DOHH2 (cell line): ENCODE measurements around the gene RNF207.

Experiments used
- H3F3A ChIP-seq: fragments of 200-600 bp; sonication (generic), shearing (Covaris generic); 2 replicates; pipeline ENCODE4 v1.6.0; 2016; ENCODE audit warnings: antibody characterized with exemption, mild to moderate bottlenecking; ENCODE audit not compliant: control insufficient read depth, insufficient read depth
- H3K27ac ChIP-seq: fragments of 200-600 bp; sonication (generic); 2 replicates; pipeline ENCODE4 v1.5.1; 2014; ENCODE audit warnings: low read depth, mild to moderate bottlenecking, low read length, moderate library complexity
- H3K27me3 ChIP-seq: fragments of 200-600 bp; sonication (generic); 2 replicates; pipeline ENCODE4 v1.6.1; 2014; ENCODE audit warnings: mild to moderate bottlenecking, low read length, mixed read lengths; ENCODE audit not compliant: control insufficient read depth
- H3K36me3 ChIP-seq: fragments of 200-600 bp; sonication (generic); 2 replicates; pipeline ENCODE4 v1.6.1; 2014; ENCODE audit warnings: mild to moderate bottlenecking, low read length, moderate library complexity, mixed read lengths; ENCODE audit not compliant: control insufficient read depth
- H3K4me1 ChIP-seq: fragments of 200-600 bp; sonication (generic); 2 replicates; pipeline ENCODE4 v1.6.1; 2014; ENCODE audit warnings: mild to moderate bottlenecking, low read length, mixed read lengths; ENCODE audit not compliant: control insufficient read depth
- H3K4me2 ChIP-seq: fragments of 200-600 bp; sonication (generic); 2 replicates; pipeline ENCODE4 v1.6.0; 2014; ENCODE audit warnings: mild to moderate bottlenecking, low read length, moderate library complexity
- H3K4me3 ChIP-seq: fragments of 200-600 bp; sonication (generic); 2 replicates; pipeline ENCODE4 v1.5.1; 2014; ENCODE audit warnings: mild to moderate bottlenecking, low read length, mixed read lengths
- H3K79me2 ChIP-seq: fragments of 200-600 bp; sonication (generic); 2 replicates; pipeline ENCODE4 v1.6.1; 2014; ENCODE audit warnings: mild to moderate bottlenecking, low read length, mixed read lengths; ENCODE audit not compliant: control insufficient read depth
- H3K9me2 ChIP-seq: fragments of 200-600 bp; sonication (generic); replicated peaks from 2 replicates; pipeline ENCODE4 v1.6.1; 2014; ENCODE audit warnings: mild to moderate bottlenecking, low read length, mixed read lengths; ENCODE audit not compliant: control insufficient read depth
- H3K9me3 ChIP-seq: fragments of 200-600 bp; sonication (generic); 2 replicates; pipeline ENCODE4 v1.6.1; 2014; ENCODE audit warnings: antibody characterized with exemption, low read length, mixed read lengths; ENCODE audit not compliant: control insufficient read depth, insufficient read depth
- H4K20me1 ChIP-seq: fragments of 200-600 bp; sonication (generic); 2 replicates; pipeline ENCODE4 v1.6.0; 2014; ENCODE audit warnings: low read depth, mild to moderate bottlenecking, antibody characterized with exemption, low read length, moderate library complexity; ENCODE audit not compliant: control insufficient read depth, insufficient read depth
- CTCF ChIP-seq: fragments of 200-600 bp; sonication (generic); IDR thresholded peaks from one replicate; pipeline ENCODE4 v1.5.1; 2014; ENCODE audit warnings: antibody characterized with exemption, mild to moderate bottlenecking, low read depth, low read length; ENCODE audit not compliant: poor library complexity, severe bottlenecking
- EZH2phosphoT487 ChIP-seq: fragments of 200-600 bp; sonication (generic); IDR thresholded peaks from 2 replicates; pipeline ENCODE4 v1.6.1; 2017; ENCODE audit warnings: borderline replicate concordance, mild to moderate bottlenecking, antibody characterized with exemption, low read length, moderate library complexity, mixed read lengths

Gene RNF207

GRCh38 chr1:6188466-6188865 is 17.5 kb upstream of the RNF207 start:
- Histone ChIP-seq H3K4me2 (no peak overlapping the region), H3K36me3 (peaks cover 83% of the 10 kb centered on the region), H3K9me3 (no peaks in the 10 kb centered on the region), H4K20me1 (peaks cover 13% of the 10 kb centered on the region), H3K79me2 (peaks cover 56% of the 10 kb centered on the region), H3K9me2 (no peaks in the 10 kb centered on the region), H3K27me3 (no peaks in the 10 kb centered on the region), H3F3A (peaks cover 45% of the 10 kb centered on the region), H3K27ac (no peak overlapping the region), H3K4me3 (no peak overlapping the region), H3K4me1 (no peaks in the 10 kb centered on the region)
- TF ChIP-seq CTCF (no peak), EZH2phosphoT487 (no peak)

- H3K9me2 ChIP-seq = no peaks in the 10 kb centered on the region
- H4K20me1 ChIP-seq = no peaks in the 10 kb centered on the region; the same call in 1 of the 2 replicates
- peaks cover under 1% of the 10 kb centered on the region; the same call in 1 of the 2 replicates for H3K4me1 ChIP-seq
- no peak overlapping the region for H3K4me3 ChIP-seq
- H3K9me3 ChIP-seq = no peaks in the 10 kb centered on the region
- peaks cover 92% of the 10 kb centered on the region for H3K36me3 ChIP-seq
- H3K79me2 ChIP-seq = peaks cover 89% of the 10 kb centered on the region
- H3F3A ChIP-seq = peaks cover 20% of the 10 kb centered on the region
- H3K4me2 ChIP-seq = no peak overlapping the region
- H3K27ac ChIP-seq = no peak overlapping the region
- H3K27me3 ChIP-seq = no peaks in the 10 kb centered on the region
- TF ChIP-seq CTCF = no peak
- TF ChIP-seq EZH2phosphoT487 = no peak
Measured at GRCh38 chr1:6191968-6192367, 14.0 kb upstream of the RNF207 start.

- H3K4me3 ChIP-seq = peak overlapping the region; percentile 82
- H3F3A ChIP-seq = peaks cover 6% of the 10 kb centered on the region
- no peaks in the 10 kb centered on the region for H3K9me2 ChIP-seq
- H3K79me2 ChIP-seq = peaks cover 74% of the 10 kb centered on the region
- peaks cover 28% of the 10 kb centered on the region for H3K4me1 ChIP-seq
- H3K27me3 ChIP-seq = no peaks in the 10 kb centered on the region
- H3K27ac ChIP-seq = no peak overlapping the region; the same call in 1 of the 2 replicates
- no peaks in the 10 kb centered on the region for H3K9me3 ChIP-seq
- H3K36me3 ChIP-seq = peaks cover 64% of the 10 kb centered on the region
- H4K20me1 ChIP-seq = peaks cover 14% of the 10 kb centered on the region; the same call in 1 of the 2 replicates
- H3K4me2 ChIP-seq = peak overlapping the region; percentile 80
- TF ChIP-seq CTCF (no peak), EZH2phosphoT487 (no peak)
Measured at GRCh38 chr1:6197746-6198427, 8.0 kb upstream of the RNF207 start.
